ENCODE measurements around the gene NIPBL. TPM values are rescaled to one million over a fixed set of nuclear protein-coding genes. Genes with fewer than 3 reads are reported as not detected.

The NIPBL gene
- total and polyA plus RNA-seq, 2 of the 13 experiments (the other 11 are each of a cell fraction or from before 2014, with no cell fraction given), result 12.3 to 32.3 TPM

- TF ChIP-seq, protein P1, sequence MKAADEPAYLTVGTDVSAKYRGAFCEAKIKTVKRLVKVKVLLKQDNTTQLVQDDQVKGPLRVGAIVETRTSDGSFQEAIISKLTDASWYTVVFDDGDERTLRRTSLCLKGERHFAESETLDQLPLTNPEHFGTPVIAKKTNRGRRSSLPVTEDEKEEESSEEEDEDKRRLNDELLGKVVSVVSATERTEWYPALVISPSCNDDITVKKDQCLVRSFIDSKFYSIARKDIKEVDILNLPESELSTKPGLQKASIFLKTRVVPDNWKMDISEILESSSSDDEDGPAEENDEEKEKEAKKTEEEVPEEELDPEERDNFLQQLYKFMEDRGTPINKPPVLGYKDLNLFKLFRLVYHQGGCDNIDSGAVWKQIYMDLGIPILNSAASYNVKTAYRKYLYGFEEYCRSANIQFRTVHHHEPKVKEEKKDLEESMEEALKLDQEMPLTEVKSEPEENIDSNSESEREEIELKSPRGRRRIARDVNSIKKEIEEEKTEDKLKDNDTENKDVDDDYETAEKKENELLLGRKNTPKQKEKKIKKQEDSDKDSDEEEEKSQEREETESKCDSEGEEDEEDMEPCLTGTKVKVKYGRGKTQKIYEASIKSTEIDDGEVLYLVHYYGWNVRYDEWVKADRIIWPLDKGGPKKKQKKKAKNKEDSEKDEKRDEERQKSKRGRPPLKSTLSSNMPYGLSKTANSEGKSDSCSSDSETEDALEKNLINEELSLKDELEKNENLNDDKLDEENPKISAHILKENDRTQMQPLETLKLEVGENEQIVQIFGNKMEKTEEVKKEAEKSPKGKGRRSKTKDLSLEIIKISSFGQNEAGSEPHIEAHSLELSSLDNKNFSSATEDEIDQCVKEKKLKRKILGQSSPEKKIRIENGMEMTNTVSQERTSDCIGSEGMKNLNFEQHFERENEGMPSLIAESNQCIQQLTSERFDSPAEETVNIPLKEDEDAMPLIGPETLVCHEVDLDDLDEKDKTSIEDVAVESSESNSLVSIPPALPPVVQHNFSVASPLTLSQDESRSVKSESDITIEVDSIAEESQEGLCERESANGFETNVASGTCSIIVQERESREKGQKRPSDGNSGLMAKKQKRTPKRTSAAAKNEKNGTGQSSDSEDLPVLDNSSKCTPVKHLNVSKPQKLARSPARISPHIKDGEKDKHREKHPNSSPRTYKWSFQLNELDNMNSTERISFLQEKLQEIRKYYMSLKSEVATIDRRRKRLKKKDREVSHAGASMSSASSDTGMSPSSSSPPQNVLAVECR (CRISPR knock-in tag; IDR thresholded peaks at IDR 0.05; ENCODE audit: borderline replicate concordance), result peak; percentile 49; the same call in 1 of the 2 replicates
- TF ChIP-seq PHF8 (CRISPR knock-in tag; IDR thresholded peaks at IDR 0.05) (peak; percentile 97), ZBTB14 (CRISPR knock-in tag; IDR thresholded peaks at IDR 0.05) (peak; percentile 24; the same call in 1 of the 2 replicates), MED8 (CRISPR knock-in tag; IDR thresholded peaks at IDR 0.05; ENCODE audit: insufficient replicate concordance) (peak; percentile 12), PAXIP1 (CRISPR knock-in tag; conservative IDR thresholded peaks at IDR 0.05) (0 out of 2 replicates have a peak, but pooled peaks have one; percentile 26), ZNF354B (CRISPR knock-in tag; IDR thresholded peaks at IDR 0.05) (no peak), SNAPC5 (CRISPR knock-in tag; IDR thresholded peaks at IDR 0.05; ENCODE audit: borderline replicate concordance) (0 out of 2 replicates have a peak, but pooled peaks have one; percentile 72), ZNF317 (CRISPR knock-in tag; IDR thresholded peaks at IDR 0.05) (0 out of 2 replicates have a peak, but pooled peaks have one; percentile 12), ZSCAN25 (CRISPR knock-in tag; IDR thresholded peaks at IDR 0.05) (0 out of 2 replicates have a peak, but pooled peaks have one; percentile 37), NCOA5 (CRISPR knock-in tag; IDR thresholded peaks at IDR 0.05) (no peak), MXD4 (CRISPR knock-in tag; IDR thresholded peaks at IDR 0.05) (peak; percentile 48; the same call in 1 of the 2 replicates)
- TF ChIP-seq, protein P2, sequence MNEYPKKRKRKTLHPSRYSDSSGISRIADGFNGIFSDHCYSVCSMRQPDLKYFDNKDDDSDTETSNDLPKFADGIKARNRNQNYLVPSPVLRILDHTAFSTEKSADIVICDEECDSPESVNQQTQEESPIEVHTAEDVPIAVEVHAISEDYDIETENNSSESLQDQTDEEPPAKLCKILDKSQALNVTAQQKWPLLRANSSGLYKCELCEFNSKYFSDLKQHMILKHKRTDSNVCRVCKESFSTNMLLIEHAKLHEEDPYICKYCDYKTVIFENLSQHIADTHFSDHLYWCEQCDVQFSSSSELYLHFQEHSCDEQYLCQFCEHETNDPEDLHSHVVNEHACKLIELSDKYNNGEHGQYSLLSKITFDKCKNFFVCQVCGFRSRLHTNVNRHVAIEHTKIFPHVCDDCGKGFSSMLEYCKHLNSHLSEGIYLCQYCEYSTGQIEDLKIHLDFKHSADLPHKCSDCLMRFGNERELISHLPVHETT (CRISPR knock-in tag; conservative IDR thresholded peaks at IDR 0.05), result peak; percentile 52; the same call in 1 of the 2 replicates
- TF ChIP-seq, protein P3, sequence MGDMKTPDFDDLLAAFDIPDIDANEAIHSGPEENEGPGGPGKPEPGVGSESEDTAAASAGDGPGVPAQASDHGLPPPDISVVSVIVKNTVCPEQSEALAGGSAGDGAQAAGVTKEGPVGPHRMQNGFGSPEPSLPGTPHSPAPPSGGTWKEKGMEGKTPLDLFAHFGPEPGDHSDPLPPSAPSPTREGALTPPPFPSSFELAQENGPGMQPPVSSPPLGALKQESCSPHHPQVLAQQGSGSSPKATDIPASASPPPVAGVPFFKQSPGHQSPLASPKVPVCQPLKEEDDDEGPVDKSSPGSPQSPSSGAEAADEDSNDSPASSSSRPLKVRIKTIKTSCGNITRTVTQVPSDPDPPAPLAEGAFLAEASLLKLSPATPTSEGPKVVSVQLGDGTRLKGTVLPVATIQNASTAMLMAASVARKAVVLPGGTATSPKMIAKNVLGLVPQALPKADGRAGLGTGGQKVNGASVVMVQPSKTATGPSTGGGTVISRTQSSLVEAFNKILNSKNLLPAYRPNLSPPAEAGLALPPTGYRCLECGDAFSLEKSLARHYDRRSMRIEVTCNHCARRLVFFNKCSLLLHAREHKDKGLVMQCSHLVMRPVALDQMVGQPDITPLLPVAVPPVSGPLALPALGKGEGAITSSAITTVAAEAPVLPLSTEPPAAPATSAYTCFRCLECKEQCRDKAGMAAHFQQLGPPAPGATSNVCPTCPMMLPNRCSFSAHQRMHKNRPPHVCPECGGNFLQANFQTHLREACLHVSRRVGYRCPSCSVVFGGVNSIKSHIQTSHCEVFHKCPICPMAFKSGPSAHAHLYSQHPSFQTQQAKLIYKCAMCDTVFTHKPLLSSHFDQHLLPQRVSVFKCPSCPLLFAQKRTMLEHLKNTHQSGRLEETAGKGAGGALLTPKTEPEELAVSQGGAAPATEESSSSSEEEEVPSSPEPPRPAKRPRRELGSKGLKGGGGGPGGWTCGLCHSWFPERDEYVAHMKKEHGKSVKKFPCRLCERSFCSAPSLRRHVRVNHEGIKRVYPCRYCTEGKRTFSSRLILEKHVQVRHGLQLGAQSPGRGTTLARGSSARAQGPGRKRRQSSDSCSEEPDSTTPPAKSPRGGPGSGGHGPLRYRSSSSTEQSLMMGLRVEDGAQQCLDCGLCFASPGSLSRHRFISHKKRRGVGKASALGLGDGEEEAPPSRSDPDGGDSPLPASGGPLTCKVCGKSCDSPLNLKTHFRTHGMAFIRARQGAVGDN (CRISPR knock-in tag; IDR thresholded peaks at IDR 0.05), result peak; percentile 67
Measured at GRCh38 chr5:36876299-36876964, at the start of gene NIPBL (continued).

Measured in HepG2 (cell line).